ENCODE measurements around the gene ACAD11.

Gene ACAD11

GRCh38 chr3:132593241-132593946, 66.2 kb downstream of the ACAD11 start:
- H3K27ac ChIP-seq: no peak overlapping the region
- TF ChIP-seq, protein P1, sequence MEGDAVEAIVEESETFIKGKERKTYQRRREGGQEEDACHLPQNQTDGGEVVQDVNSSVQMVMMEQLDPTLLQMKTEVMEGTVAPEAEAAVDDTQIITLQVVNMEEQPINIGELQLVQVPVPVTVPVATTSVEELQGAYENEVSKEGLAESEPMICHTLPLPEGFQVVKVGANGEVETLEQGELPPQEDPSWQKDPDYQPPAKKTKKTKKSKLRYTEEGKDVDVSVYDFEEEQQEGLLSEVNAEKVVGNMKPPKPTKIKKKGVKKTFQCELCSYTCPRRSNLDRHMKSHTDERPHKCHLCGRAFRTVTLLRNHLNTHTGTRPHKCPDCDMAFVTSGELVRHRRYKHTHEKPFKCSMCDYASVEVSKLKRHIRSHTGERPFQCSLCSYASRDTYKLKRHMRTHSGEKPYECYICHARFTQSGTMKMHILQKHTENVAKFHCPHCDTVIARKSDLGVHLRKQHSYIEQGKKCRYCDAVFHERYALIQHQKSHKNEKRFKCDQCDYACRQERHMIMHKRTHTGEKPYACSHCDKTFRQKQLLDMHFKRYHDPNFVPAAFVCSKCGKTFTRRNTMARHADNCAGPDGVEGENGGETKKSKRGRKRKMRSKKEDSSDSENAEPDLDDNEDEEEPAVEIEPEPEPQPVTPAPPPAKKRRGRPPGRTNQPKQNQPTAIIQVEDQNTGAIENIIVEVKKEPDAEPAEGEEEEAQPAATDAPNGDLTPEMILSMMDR (conservative IDR thresholded peaks at IDR 0.05): no peak

GRCh38 chr3:132592216-132592615, 67.4 kb downstream of the ACAD11 start:
- TF ChIP-seq, protein P1 (conservative IDR thresholded peaks at IDR 0.05): no peak
- no peak overlapping the region for H3K27ac ChIP-seq

- no peak overlapping the region for H3K27ac ChIP-seq
Measured at GRCh38 chr3:132587401-132587800, 72.2 kb downstream of the ACAD11 start.

DNA sequence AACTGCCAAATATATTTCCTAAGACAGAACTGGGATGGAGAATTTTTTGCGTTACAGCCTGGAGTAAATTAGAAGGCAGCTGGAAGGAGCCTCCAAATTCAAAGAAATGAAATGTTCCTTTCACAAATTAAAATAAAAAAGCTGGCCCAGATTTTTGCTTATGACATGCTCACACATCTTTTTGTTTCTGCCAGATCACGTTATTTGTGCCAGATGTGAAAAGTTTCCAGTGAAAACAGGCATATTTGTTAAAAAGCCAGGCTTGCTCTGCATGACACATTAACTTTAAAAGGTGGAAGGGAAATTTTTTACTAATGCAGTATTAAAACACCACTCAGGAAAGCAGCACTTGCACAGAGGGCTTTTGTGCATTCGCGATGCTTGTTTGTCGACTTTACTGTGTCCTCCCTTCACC, 85.8 kb downstream of the ACAD11 start:
- H3K27ac ChIP-seq: no peak overlapping the region
- TF ChIP-seq, protein P1 (conservative IDR thresholded peaks at IDR 0.05): no peak

More at GRCh38 chr3:132587401-132587800, 72.2 kb downstream of the ACAD11 start:
- TF ChIP-seq, protein P1 (conservative IDR thresholded peaks at IDR 0.05): no peak

GRCh38 chr3:132570016-132570415, 89.6 kb downstream of the ACAD11 start:
- TF ChIP-seq, protein P1 (conservative IDR thresholded peaks at IDR 0.05): no peak
- no peak overlapping the region for H3K27ac ChIP-seq

GRCh38 chr3:132569580-132569979, 90.0 kb downstream of the ACAD11 start:
- H3K27ac ChIP-seq: no peak overlapping the region
- TF ChIP-seq, protein P1 (conservative IDR thresholded peaks at IDR 0.05): no peak

- TF ChIP-seq, protein P1 (conservative IDR thresholded peaks at IDR 0.05): no peak
- no peak overlapping the region for H3K27ac ChIP-seq
Measured at GRCh38 chr3:132569153-132569552, 90.5 kb downstream of the ACAD11 start.
